GM12873 (cell line): ENCODE data around the gene CDC34.
A peak's percentile ranks its signal among the peaks of the same experiment; 100 is the strongest.

Experiments used
- TF ChIP-seq, protein P1 (sequence below): IDR thresholded peaks from 2 replicates; pipeline ENCODE4 v1.5.1; 2012; ENCODE audit warnings: low read depth, mild to moderate bottlenecking, moderate library complexity, low read length, control low read depth; ENCODE audit not compliant: insufficient read depth; ENCODE audit errors: missing control alignments

Gene CDC34

DNA sequence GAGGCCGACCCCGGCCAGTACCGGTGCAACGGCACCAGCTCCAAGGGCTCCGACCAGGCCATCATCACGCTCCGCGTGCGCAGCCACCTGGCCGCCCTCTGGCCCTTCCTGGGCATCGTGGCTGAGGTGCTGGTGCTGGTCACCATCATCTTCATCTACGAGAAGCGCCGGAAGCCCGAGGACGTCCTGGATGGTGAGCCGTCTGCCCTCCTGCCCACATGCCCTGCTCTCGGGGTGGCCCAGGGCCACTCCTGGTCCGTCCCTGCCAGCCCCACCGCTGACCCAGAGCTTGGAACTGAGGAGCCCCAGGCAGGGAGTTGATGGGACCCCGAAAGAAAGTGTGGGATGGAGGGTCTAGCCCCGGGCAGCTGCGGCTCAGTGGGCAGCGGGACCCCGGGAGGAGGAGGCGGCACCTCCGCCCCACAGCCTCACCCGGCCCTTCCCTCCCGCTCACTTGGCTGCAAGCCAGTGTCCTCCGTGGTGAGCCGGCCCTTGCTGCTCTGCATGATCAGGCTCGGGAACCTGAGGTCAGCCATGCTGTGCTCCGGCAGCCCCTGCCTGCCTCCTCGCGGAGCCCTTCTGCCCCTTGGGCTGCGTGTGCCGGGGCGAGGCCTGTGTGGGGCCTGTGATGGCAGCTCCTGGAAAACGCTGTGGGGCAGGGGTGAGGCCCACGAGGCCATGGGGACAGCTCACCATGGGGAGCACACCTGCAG is 50.0 kb downstream of the CDC34 start:
- TF ChIP-seq, protein P1, sequence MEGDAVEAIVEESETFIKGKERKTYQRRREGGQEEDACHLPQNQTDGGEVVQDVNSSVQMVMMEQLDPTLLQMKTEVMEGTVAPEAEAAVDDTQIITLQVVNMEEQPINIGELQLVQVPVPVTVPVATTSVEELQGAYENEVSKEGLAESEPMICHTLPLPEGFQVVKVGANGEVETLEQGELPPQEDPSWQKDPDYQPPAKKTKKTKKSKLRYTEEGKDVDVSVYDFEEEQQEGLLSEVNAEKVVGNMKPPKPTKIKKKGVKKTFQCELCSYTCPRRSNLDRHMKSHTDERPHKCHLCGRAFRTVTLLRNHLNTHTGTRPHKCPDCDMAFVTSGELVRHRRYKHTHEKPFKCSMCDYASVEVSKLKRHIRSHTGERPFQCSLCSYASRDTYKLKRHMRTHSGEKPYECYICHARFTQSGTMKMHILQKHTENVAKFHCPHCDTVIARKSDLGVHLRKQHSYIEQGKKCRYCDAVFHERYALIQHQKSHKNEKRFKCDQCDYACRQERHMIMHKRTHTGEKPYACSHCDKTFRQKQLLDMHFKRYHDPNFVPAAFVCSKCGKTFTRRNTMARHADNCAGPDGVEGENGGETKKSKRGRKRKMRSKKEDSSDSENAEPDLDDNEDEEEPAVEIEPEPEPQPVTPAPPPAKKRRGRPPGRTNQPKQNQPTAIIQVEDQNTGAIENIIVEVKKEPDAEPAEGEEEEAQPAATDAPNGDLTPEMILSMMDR: no peak

DNA sequence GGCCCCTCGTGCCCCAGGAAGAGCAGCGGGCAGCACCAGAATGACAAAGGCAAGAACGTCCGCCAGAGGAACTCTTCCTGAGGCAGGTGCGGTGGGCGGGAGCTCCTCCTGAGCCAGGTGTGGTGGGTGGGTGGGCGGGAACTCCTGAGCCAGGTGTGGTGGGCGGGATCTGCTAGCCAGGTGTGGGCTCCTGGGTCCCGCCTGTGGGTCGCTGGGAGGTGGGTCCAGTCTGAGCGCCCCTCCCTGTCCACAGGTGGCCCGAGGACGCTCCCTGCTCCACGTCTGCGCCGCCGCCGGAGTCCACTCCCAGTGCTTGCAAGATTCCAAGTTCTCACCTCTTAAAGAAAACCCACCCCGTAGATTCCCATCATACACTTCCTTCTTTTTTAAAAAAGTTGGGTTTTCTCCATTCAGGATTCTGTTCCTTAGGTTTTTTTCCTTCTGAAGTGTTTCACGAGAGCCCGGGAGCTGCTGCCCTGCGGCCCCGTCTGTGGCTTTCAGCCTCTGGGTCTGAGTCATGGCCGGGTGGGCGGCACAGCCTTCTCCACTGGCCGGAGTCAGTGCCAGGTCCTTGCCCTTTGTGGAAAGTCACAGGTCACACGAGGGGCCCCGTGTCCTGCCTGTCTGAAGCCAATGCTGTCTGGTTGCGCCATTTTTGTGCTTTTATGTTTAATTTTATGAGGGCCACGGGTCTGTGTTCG is 51.1 kb downstream of the CDC34 start:
- TF ChIP-seq, protein P1: no peak

DNA sequence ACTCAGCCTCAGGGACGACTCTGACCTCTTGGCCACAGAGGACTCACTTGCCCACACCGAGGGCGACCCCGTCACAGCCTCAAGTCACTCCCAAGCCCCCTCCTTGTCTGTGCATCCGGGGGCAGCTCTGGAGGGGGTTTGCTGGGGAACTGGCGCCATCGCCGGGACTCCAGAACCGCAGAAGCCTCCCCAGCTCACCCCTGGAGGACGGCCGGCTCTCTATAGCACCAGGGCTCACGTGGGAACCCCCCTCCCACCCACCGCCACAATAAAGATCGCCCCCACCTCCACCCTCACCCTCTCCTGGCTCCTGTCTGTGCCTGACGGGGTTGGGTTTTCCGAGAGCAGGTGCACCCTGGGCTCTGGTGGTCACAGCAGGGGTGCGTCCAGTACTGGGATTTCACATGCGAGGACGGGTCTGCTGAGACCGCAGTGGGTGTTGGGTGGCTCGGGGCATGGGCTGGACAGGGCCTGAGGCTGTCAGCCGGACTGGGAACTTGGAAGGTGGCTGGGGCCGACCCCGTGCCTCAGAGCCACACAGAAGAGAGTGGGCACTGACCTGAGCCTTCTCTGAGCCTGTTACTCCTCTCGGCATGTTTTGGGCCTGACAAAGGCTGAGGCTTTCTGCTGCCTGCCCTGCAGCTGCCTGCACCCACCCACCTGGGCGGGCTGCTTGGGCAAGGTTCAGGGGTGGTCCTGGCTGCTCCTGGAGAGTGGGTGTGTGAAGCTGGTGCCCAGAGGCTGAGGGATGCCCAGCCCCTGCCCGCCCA is 51.8 kb downstream of the CDC34 start:
- TF ChIP-seq, protein P1: no peak

DNA sequence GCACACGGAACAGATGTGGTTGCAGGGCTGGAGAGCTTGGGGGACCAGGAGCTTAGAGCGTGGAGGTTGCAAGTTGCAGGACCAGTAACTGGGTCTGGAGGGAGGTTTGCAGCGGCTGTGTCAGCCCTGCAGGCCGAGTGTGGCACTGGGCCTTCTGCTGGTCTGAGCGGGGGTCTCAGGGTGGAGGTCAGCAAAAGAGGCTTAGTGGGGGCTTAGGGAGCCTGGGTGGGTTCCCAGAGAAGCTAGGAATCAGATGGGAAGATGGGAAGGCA is 52.3 kb downstream of the CDC34 start:
- TF ChIP-seq, protein P1: no peak

DNA sequence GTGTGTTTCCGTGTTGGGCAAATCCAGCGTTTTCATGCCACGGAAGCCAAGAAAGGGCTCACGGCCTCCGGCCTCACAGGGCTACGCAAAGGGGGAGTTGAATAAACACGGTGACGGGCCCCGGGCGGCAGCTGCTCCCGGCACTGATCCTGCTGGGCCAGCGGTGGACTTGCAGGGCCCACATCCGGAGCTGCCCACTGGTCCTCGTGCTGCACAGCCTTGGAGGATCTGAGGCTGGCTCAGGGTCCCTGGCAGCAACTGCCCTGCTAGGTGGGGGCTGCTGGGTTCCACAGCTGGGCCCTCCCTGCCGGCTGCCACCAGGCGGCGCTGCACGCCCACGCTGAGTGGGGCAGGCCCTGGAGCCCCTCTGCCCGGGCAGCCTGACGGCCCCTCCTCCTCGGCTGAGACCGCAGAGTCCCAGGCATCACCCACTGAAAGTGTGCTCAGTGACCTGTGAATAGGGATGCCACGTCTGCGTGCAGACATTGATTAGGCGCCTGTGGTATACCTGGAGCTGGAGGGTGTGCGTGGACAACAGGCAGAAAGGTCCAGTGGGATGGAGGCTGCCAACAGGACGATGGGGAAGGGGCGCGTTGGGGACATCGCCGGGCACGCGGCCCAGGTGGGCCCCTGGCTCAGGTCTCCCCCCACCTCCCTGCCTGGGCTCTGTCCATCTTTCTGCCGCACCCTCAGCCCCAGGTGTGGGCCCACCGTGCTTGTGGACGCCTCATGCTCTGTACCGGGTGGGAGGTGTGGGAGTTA is 52.9 kb downstream of the CDC34 start:
- TF ChIP-seq, protein P1: peak; percentile 98

DNA sequence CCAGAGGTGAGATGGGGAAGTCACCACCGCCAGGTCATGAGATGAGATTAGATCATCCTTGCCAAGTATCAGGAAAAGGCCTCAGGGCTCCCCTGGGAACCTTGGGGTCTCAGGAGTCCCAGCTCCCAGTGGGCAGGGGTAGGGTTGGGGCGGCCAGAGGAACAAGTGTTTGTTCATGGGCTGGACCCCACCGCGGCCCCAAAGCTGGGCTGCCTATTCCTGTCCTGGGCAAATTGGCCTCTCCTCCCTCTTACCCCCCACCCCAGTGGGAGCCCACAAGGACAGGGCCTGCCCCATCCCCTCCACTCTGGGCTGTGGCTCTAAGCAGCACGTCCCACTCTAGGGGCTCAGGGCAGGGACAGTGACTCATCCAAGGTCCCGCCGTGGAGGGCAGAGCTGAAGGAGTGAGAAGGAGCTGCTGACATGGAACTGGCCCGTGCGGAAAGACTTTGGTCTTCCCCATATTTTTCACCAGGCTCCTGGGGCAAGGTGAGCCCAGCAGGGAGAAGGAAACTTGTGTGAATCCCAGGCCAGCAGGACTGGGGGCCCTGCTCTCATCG is 54.1 kb downstream of the CDC34 start:
- TF ChIP-seq, protein P1: no peak
